Testis (tissue), 2 donors: Measurements from ENCODE around the gene CHRNA7.

Experiments
- POLR2A ChIP-seq: fragments of 450-650 bp; IDR thresholded peaks from one replicate; pipeline ENCODE4 v1.6.1; 2017; ENCODE audit warnings: antibody characterized with exemption, mild to moderate bottlenecking, moderate library complexity
- TF ChIP-seq, protein P1 (sequence below), 3 experiments: fragments of 450-650 bp in 2 of 3; fragments of 200-600 bp in 1 of 3; sonication (generic) in 1 of 3; IDR thresholded peaks; one replicate each; pipeline ENCODE4 v1.5.1; 2016 to 2019; ENCODE audit warnings: antibody characterized with exemption in 3 of 3, mild to moderate bottlenecking in 2 of 3, moderate library complexity in 1 of 3

DNA sequence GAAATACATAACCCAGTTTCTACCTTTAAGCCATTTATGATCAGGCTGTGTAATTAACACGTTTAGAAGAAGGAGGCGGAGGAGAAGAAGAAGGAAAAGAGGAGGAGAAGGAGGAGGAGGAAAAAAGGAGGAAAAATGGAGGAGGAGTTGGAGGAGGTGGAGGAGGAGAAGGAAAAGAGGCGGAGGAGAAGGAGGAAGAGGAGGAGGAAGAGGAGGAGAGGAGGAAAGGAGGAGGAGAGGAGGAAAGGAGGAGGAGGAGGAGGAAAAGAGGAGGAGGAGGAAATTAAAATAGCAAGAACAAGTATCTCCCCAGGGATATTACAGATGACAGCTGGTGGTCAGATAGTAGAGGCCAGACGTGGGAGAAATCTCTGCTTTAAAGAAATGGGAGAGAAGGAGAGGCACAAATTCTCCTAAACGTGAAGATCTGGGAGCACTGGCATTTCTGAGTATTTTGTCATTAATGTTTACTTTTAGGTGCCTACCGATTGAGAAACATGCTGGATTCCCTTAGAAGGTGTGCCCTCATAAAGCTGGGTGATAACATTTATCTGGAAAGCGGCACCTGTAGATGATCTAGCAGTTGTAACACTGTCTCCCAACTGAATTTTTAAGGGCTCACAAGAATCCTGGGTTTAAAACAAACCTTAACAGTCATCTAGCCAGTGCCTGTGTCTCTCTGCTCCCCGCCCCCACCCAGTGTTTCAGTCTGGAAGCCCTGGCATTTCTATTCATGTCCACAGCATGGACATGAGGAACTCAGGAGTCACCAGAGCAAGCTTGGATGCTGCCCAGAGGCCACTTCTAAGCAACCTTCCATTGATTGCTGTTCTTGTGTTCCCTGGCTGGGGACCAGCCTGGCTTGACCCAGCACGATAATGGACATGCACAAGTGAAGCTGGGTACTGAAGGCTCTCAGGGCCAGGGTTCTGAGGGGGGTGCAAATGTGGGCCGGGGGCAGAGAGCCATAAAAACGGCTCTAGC lies 75.2 kb downstream of the CHRNA7 start:
- TF ChIP-seq, protein P1, sequence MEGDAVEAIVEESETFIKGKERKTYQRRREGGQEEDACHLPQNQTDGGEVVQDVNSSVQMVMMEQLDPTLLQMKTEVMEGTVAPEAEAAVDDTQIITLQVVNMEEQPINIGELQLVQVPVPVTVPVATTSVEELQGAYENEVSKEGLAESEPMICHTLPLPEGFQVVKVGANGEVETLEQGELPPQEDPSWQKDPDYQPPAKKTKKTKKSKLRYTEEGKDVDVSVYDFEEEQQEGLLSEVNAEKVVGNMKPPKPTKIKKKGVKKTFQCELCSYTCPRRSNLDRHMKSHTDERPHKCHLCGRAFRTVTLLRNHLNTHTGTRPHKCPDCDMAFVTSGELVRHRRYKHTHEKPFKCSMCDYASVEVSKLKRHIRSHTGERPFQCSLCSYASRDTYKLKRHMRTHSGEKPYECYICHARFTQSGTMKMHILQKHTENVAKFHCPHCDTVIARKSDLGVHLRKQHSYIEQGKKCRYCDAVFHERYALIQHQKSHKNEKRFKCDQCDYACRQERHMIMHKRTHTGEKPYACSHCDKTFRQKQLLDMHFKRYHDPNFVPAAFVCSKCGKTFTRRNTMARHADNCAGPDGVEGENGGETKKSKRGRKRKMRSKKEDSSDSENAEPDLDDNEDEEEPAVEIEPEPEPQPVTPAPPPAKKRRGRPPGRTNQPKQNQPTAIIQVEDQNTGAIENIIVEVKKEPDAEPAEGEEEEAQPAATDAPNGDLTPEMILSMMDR (IDR thresholded peaks at IDR 0.05) = no peak
- no peak for TF ChIP-seq POLR2A
